ENCODE results near the gene SPESP1.

Gene SPESP1

GRCh38 chr15:68930268-68931022, at the start of gene SPESP1:
TSS of gene SPESP1 (plus strand) at chr15:68930525. CDS start at chr15:68930654, 129 bp downstream.
- H3K4me3 Mint-ChIP-seq: no peak within 1 kb of the TSS
- H3K36me3 Mint-ChIP-seq (ENCODE audit: low read depth): no peaks in the 10 kb centered on the region
- H3K4me1 Mint-ChIP-seq (ENCODE audit: low read depth): peaks cover 1% of the 10 kb centered on the region
- intact Hi-C loops (cut with micrococcal nuclease): no loop called here
- H3K27ac Mint-ChIP-seq: no peak within 1 kb of the TSS
- H3K9me3 Mint-ChIP-seq: peaks cover 13% of the 10 kb centered on the region
- H3K27me3 Mint-ChIP-seq: peaks cover 7% of the 10 kb centered on the region

- no peaks in the 10 kb centered on the region for H3K36me3 Mint-ChIP-seq (ENCODE audit: low read depth)
- no peak overlapping the region for H3K27ac Mint-ChIP-seq
- intact Hi-C loops (cut with micrococcal nuclease): no loop called here
- H3K4me3 Mint-ChIP-seq: no peak overlapping the region
- peaks cover 3% of the 10 kb centered on the region for H3K27me3 Mint-ChIP-seq
- H3K9me3 Mint-ChIP-seq: no peaks in the 10 kb centered on the region
- H3K4me1 Mint-ChIP-seq (ENCODE audit: low read depth): peaks cover 5% of the 10 kb centered on the region
These were observed 45.3 kb upstream of the SPESP1 start for GRCh38 chr15:68885070-68885469.

GRCh38 chr15:68887120-68887519, 43.2 kb upstream of the SPESP1 start:
- H3K27ac Mint-ChIP-seq: no peak overlapping the region
- no peak overlapping the region for H3K4me3 Mint-ChIP-seq
- intact Hi-C loops (cut with micrococcal nuclease): no loop called here
- no peaks in the 10 kb centered on the region for H3K9me3 Mint-ChIP-seq
- H3K36me3 Mint-ChIP-seq (ENCODE audit: low read depth): no peaks in the 10 kb centered on the region
- peaks cover 3% of the 10 kb centered on the region for H3K27me3 Mint-ChIP-seq
- H3K4me1 Mint-ChIP-seq (ENCODE audit: low read depth): peaks cover 5% of the 10 kb centered on the region

- Mint-ChIP-seq H3K27ac (no peak overlapping the region), H3K4me1 (ENCODE audit: low read depth) (peaks cover 5% of the 10 kb centered on the region), H3K36me3 (ENCODE audit: low read depth) (no peaks in the 10 kb centered on the region), H3K27me3 (peaks cover 3% of the 10 kb centered on the region), H3K4me3 (no peak overlapping the region), H3K9me3 (no peaks in the 10 kb centered on the region)
- intact Hi-C loops (cut with micrococcal nuclease): no loop called here
These were observed 42.5 kb upstream of the SPESP1 start for GRCh38 chr15:68887819-68888218.

GRCh38 chr15:68888419-68888818, 41.9 kb upstream of the SPESP1 start:
- peaks cover 5% of the 10 kb centered on the region for H3K4me1 Mint-ChIP-seq (ENCODE audit: low read depth)
- intact Hi-C loops (cut with micrococcal nuclease): no loop called here
- no peaks in the 10 kb centered on the region for H3K36me3 Mint-ChIP-seq (ENCODE audit: low read depth)
- peak overlapping the region; percentile 23 for H3K4me3 Mint-ChIP-seq
- H3K27me3 Mint-ChIP-seq: peaks cover 3% of the 10 kb centered on the region
- no peak overlapping the region for H3K27ac Mint-ChIP-seq
- H3K9me3 Mint-ChIP-seq: no peaks in the 10 kb centered on the region

GRCh38 chr15:68894208-68894607, 36.1 kb upstream of the SPESP1 start:
- Mint-ChIP-seq H3K9me3 (no peaks in the 10 kb centered on the region), H3K27me3 (peaks cover 5% of the 10 kb centered on the region), H3K4me3 (no peak overlapping the region), H3K4me1 (ENCODE audit: low read depth) (no peaks in the 10 kb centered on the region), H3K27ac (no peak overlapping the region), H3K36me3 (ENCODE audit: low read depth) (no peaks in the 10 kb centered on the region)
- intact Hi-C loops (cut with micrococcal nuclease): no loop called here

- Mint-ChIP-seq H3K27me3 (peaks cover 9% of the 10 kb centered on the region), H3K27ac (no peak overlapping the region), H3K36me3 (ENCODE audit: low read depth) (no peaks in the 10 kb centered on the region), H3K9me3 (no peaks in the 10 kb centered on the region), H3K4me1 (ENCODE audit: low read depth) (no peaks in the 10 kb centered on the region), H3K4me3 (no peak overlapping the region)
- intact Hi-C loops (cut with micrococcal nuclease): no loop called here
These were observed 34.1 kb upstream of the SPESP1 start for GRCh38 chr15:68896178-68896577.

- Mint-ChIP-seq H3K27me3 (peaks cover 10% of the 10 kb centered on the region), H3K4me1 (ENCODE audit: low read depth) (no peaks in the 10 kb centered on the region), H3K27ac (no peak overlapping the region), H3K9me3 (no peaks in the 10 kb centered on the region), H3K4me3 (no peak overlapping the region), H3K36me3 (ENCODE audit: low read depth) (no peaks in the 10 kb centered on the region)
- intact Hi-C loops (cut with micrococcal nuclease): no loop called here
These were observed 33.3 kb upstream of the SPESP1 start for GRCh38 chr15:68897016-68897415.

- Mint-ChIP-seq H3K36me3 (ENCODE audit: low read depth) (no peaks in the 10 kb centered on the region), H3K4me1 (ENCODE audit: low read depth) (no peaks in the 10 kb centered on the region), H3K27me3 (peaks cover 12% of the 10 kb centered on the region), H3K4me3 (no peak overlapping the region), H3K27ac (no peak overlapping the region), H3K9me3 (no peaks in the 10 kb centered on the region)
- intact Hi-C loops (cut with micrococcal nuclease): no loop called here
These were observed 30.3 kb upstream of the SPESP1 start for GRCh38 chr15:68900027-68900426.

GRCh38 chr15:68907396-68907923, 22.9 kb upstream of the SPESP1 start:
- H3K9me3 Mint-ChIP-seq: no peaks in the 10 kb centered on the region
- H3K4me1 Mint-ChIP-seq (ENCODE audit: low read depth): no peaks in the 10 kb centered on the region
- no peaks in the 10 kb centered on the region for H3K36me3 Mint-ChIP-seq (ENCODE audit: low read depth)
- H3K27me3 Mint-ChIP-seq: peaks cover 5% of the 10 kb centered on the region
- H3K4me3 Mint-ChIP-seq: no peak overlapping the region
- intact Hi-C loops (cut with micrococcal nuclease): no loop called here
- H3K27ac Mint-ChIP-seq: no peak overlapping the region

GRCh38 chr15:68909601-68910100, 20.7 kb upstream of the SPESP1 start:
- intact Hi-C loops (cut with micrococcal nuclease): no loop called here
- no peaks in the 10 kb centered on the region for H3K4me1 Mint-ChIP-seq (ENCODE audit: low read depth)
- H3K4me3 Mint-ChIP-seq: no peak overlapping the region
- no peaks in the 10 kb centered on the region for H3K9me3 Mint-ChIP-seq
- no peak overlapping the region for H3K27ac Mint-ChIP-seq
- no peaks in the 10 kb centered on the region for H3K36me3 Mint-ChIP-seq (ENCODE audit: low read depth)
- peaks cover 2% of the 10 kb centered on the region for H3K27me3 Mint-ChIP-seq

GRCh38 chr15:68910341-68910740, 20.0 kb upstream of the SPESP1 start:
- Mint-ChIP-seq H3K4me3 (no peak overlapping the region), H3K4me1 (ENCODE audit: low read depth) (no peaks in the 10 kb centered on the region), H3K36me3 (ENCODE audit: low read depth) (no peaks in the 10 kb centered on the region), H3K9me3 (no peaks in the 10 kb centered on the region), H3K27me3 (peaks cover 2% of the 10 kb centered on the region), H3K27ac (no peak overlapping the region)
- intact Hi-C loops (cut with micrococcal nuclease): no loop called here

GRCh38 chr15:68910816-68911215, 19.5 kb upstream of the SPESP1 start:
- Mint-ChIP-seq H3K27me3 (peaks cover 2% of the 10 kb centered on the region), H3K36me3 (ENCODE audit: low read depth) (no peaks in the 10 kb centered on the region)

GRCh38 chr15:68921926-68922325, 8.4 kb upstream of the SPESP1 start:
- intact Hi-C loops (cut with micrococcal nuclease): no loop called here
- Mint-ChIP-seq H3K4me3 (no peak overlapping the region), H3K27me3 (peaks cover 3% of the 10 kb centered on the region), H3K27ac (no peak overlapping the region), H3K36me3 (ENCODE audit: low read depth) (no peaks in the 10 kb centered on the region), H3K9me3 (no peaks in the 10 kb centered on the region), H3K4me1 (ENCODE audit: low read depth) (peaks cover 5% of the 10 kb centered on the region)

More at GRCh38 chr15:68910816-68911215, 19.5 kb upstream of the SPESP1 start:
- Mint-ChIP-seq H3K4me3 (no peak overlapping the region), H3K9me3 (no peaks in the 10 kb centered on the region), H3K27ac (no peak overlapping the region), H3K4me1 (ENCODE audit: low read depth) (no peaks in the 10 kb centered on the region)
- intact Hi-C loops (cut with micrococcal nuclease): no loop called here
